ENCODE data around the gene REG3A. TPM values are rescaled to one million over a fixed set of nuclear protein-coding genes. Genes with fewer than 3 reads are reported as not detected.

Gene REG3A
- total RNA-seq, 2 experiments from 2014 or later: not detected

- CTCF ChIA-PET: no interaction called here
- ATAC-seq (no peak), DNase-seq (no peak)
- Mint-ChIP-seq H3K27ac (no peak overlapping the region), H3K27me3 (no peaks in the 10 kb centered on the region), H3K4me3 (no peak overlapping the region), H3K9me3 (ENCODE audit: low read depth) (peaks cover 7% of the 10 kb centered on the region), H3K4me1 (no peaks in the 10 kb centered on the region), H3K36me3 (ENCODE audit: low read depth) (no peaks in the 10 kb centered on the region)
- intact Hi-C loops (cut with DNase I, micrococcal nuclease): no loop called here
- POLR2A ChIA-PET: no interaction called here
Measured at GRCh38 chr2:79116997-79117928, 42.3 kb downstream of the REG3A start.

GRCh38 chr2:79114797-79115494 lies 44.6 kb downstream of the REG3A start:
- Mint-ChIP-seq H3K27me3 (no peaks in the 10 kb centered on the region), H3K9me3 (ENCODE audit: low read depth) (peaks cover 4% of the 10 kb centered on the region), H3K4me1 (no peaks in the 10 kb centered on the region), H3K27ac (no peak overlapping the region), H3K36me3 (ENCODE audit: low read depth) (no peaks in the 10 kb centered on the region), H3K4me3 (no peak overlapping the region)
- ChIA-PET CTCF (no interaction called here), POLR2A (no interaction called here)
- ATAC-seq (no peak), DNase-seq (no peak)
- intact Hi-C loops (cut with DNase I, micrococcal nuclease): no loop called here

GRCh38 chr2:79112269-79112668 lies 47.3 kb downstream of the REG3A start:
- Mint-ChIP-seq H3K27me3 (no peaks in the 10 kb centered on the region), H3K36me3 (ENCODE audit: low read depth) (no peaks in the 10 kb centered on the region), H3K9me3 (ENCODE audit: low read depth) (peaks cover 4% of the 10 kb centered on the region), H3K27ac (no peak overlapping the region), H3K4me3 (no peak overlapping the region), H3K4me1 (no peaks in the 10 kb centered on the region)
- POLR2A ChIA-PET: no interaction called here
- CTCF ChIA-PET: no interaction called here
- no peak for ATAC-seq
- no peak for DNase-seq
- intact Hi-C loops (cut with DNase I, micrococcal nuclease): no loop called here

Other genes starting within 250 kb of the REG3A start
- gene REG3G, start 134.1 kb downstream of the REG3A start, total RNA-seq: not detected
- gene REG1B, start 71.8 kb downstream of the REG3A start, total RNA-seq: not detected
- not detected for gene REG1A, start 39.3 kb downstream of the REG3A start, total RNA-seq